ENCODE data around the gene PITPNB.

DNA sequence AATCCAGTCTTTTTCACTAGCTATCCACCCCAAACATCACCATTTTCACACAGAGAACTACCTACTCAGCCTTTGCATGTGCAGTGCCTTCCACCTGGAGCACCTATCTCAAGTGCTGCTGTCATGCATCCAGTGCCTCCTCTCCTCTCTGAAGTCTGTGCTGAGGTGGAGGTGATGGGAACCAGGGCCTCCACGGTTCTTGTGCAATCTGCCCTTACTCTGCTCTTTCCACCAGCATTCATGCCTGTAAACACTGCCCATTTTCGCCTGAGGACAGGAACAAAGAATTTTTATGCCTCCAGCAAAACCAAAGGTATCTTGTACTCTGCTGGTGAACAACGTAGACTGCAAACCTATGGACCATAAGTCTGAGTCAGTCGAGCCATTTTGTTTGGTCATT, 27.0 kb downstream of the PITPNB start:
- TF ChIP-seq, protein P1, sequence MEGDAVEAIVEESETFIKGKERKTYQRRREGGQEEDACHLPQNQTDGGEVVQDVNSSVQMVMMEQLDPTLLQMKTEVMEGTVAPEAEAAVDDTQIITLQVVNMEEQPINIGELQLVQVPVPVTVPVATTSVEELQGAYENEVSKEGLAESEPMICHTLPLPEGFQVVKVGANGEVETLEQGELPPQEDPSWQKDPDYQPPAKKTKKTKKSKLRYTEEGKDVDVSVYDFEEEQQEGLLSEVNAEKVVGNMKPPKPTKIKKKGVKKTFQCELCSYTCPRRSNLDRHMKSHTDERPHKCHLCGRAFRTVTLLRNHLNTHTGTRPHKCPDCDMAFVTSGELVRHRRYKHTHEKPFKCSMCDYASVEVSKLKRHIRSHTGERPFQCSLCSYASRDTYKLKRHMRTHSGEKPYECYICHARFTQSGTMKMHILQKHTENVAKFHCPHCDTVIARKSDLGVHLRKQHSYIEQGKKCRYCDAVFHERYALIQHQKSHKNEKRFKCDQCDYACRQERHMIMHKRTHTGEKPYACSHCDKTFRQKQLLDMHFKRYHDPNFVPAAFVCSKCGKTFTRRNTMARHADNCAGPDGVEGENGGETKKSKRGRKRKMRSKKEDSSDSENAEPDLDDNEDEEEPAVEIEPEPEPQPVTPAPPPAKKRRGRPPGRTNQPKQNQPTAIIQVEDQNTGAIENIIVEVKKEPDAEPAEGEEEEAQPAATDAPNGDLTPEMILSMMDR (conservative IDR thresholded peaks at IDR 0.05) = no peak
- TF ChIP-seq ZFX (IDR thresholded peaks at IDR 0.05) = no peak
